Measurements from ENCODE around the gene PHF23.

The PHF23 gene

DNA sequence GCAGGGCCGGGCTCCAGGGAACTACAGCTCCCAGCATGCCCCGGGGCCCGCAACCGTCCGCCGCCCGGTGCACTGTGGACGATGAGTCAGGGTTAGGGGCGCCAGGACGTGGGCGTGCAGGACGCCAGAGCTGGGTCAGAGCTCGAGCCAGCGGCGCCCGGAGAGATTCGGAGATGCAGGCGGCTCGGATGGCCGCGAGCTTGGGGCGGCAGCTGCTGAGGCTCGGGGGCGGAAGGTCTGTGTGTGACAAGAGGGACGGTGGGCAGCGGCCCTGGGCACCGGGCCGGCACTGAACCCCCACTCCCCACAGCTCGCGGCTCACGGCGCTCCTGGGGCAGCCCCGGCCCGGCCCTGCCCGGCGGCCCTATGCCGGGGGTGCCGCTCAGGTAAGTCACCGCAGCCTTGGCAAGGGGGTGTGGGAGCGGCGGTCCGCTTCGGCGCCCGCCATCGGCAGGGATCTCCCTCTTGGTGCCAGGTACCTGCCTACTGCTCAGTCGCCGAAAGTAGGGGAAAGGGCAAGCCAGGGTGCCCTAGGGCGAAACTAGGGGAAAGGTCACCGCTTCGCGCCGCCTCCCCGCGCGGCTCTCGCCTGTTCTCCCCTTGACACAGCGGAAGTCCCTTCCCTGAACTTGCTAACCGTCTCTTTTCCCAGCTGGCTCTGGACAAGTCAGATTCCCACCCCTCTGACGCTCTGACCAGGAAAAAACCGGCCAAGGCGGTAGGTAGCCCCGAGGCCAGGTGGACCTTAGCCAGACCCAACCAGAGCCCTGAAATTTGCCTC lies 19.3 kb downstream of the PHF23 start, which contains the start of the genes ACADVL and DLG4:
ACADVL (plus strand) TSS at position 127 of the 781 bp plus-strand sequence; CDS start at position 174, 47 bp downstream.
DLG4 (minus strand) TSS at position 25 of the 781 bp plus-strand sequence.
- peak; percentile 80 for DNase-seq

DNA sequence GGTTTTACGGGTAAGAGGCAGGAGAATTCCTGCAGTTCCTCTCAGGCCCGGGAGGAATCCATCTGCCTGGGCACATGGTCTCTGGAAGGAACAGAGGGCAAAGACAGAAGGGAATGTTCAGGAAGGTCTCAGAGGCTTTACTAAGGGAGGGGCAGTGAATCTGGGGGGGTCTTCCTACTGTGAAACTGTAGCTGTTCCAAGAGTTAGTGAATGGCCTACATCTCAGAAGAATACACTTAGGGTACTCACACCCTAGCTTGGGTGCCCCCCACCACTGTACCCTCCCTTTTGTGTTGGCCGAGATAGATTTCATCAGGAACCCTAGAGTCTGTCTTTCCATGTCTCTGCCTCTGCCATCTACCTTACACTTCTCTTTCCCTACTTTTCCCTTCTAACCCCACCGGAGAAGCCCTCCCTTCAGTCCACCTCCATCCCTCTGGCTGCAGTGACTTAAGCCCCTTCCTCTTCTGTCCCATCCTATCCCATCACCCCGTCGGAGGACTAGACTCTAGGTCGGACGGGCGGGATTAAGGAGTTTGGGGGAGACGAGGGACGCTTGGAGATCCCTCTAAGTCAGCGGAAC lies 19.9 kb downstream of the PHF23 start:
- no peak for DNase-seq

DNA sequence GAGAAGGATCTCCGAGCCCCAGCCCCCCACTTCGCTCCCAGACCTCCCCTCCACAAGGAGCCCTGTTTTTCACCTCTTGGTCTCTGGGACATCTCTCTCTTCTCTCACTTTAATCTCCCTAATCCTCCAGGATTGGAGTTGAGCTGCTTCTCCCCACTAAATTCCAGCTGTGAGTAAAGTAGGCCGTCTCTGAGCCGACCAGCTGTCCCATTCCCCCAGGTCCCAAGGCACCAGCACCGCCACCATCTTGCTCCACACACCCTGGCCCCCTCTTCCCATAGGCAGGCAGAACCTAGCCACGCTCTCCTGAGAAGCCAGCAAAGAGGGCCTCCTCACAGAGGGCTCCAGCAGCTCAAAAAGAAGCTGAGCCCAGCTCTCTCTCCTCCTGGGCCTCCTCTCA lies 20.5 kb downstream of the PHF23 start:
- DNase-seq = no peak

DNA sequence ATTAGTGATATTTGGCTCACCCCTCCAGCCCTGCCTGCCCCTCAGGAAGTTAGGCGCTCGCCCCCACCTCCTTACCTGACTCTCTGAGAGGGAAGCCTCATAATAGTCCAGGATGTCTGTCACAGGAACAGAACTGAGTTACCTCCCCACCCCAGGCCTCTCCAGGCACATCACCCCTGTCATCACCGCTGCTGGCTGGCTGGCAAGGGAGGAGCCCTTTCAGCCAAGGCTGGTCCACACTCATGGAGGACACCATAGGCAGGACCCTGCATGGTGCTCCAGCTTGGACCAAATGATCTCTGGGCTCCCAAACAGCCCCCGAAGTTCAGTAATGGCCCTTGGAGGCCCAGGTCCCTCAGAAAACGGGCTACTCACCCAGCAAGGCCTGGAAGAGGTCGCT lies 21.1 kb downstream of the PHF23 start:
- no peak for DNase-seq

DNA sequence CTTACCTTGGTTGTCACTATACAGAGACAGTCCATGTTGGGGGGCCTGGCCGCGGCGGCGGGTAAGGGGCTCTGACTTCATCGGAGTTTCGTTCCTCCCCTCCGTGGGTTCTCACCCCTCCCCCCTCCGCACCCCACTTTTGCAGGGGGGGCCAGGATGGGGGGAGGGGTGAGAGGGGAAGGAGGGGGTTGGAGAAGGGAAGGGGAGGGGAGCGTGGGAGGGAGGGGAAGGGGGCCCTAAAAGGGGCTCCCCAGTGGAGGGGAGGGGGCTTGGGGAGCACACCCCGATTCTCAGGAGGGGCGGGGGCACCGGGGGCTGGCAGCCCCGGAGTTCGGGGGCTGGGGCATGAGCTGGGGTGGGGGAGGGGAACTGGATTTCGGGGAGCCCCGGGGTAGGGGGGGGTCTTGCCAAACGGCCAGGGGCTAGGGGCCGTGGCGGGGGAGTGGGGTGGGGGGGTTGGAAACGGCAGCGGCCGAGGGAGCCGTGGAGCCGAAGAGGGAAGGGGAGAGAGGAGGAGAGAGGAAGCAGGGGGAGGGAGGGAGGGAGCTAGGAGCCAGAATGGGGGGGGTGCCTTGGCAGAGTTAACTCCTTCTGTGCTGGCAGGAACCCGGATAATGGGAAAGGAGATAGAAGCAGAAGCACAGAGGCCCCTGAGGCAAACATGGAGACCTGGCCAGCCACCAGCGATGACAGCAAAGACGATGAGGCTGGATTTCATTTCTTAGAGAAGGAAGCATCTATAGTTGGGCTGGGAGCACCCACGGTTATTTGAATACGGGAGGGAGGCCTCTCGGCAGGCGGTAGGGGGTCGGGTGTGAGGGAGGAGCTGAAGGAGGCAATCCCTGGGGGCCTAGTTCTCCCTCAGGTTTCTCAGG lies 21.9 kb downstream of the PHF23 start:
- peak; percentile 26 for DNase-seq

DNA sequence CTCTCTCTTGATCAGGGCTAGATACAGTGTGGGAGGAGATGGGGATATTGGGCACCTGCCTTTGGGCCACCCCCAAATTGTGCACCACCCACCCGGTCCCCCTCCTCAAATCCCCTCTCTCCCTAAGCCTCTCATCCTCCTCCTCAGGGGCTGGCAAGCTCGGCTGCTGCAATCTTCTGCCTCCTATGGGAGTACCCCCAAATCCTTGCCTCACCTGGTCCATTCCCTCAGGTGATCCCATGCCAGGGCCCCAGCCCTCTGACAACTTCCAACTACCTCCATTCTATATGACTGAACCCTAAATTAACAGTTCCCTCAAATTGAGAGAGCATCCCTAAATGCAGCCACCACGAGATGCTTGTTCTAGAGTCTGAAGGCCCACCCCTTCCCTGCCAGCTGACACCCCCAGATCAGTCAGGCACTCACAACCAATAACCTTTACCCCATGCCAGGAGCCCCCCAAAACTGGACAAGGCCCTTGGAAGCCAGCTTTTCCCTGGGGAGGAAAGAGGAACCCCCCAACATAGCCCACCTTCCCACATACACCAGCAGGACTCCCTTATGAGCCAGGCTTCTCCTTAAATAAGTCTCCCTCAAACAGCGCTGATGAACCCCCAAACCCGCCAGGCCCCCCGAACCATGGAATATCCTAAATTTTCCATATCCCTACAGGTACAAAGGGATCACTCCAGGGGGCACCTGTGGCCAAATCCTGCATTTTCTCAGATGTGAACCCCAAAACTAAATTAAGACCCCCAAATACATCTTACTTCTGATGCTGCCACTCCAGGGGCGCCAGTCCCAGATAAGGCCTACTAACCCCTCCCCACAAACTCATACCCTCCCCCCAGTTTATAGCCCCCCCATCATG lies 22.8 kb downstream of the PHF23 start:
- DNase-seq = no peak

DNA sequence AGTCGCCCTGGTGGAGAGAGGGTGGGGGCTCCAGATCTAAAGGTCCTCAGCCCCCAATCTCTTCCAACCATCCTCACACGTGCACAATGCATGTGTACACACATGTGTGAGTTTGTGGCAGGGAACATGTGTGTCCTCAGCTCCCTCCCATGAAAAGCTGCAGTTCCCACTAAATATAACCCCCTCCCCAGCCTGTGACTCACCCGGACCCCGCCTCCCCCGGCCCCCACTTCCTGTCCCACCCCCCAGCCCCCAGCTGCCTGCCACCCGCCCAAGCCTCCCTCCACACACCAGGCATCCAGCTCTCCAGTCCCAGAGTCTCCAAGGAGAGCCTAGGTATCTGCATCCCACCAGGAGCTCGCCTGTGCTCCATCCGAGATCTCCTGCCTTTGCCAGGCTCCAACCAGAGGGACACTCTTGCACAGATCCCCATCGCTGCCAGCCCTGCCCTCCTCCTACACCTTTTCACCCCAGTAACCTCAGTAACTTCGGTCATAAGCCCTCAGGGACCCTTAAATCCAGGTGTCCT lies 23.5 kb downstream of the PHF23 start:
- no peak for DNase-seq

DNA sequence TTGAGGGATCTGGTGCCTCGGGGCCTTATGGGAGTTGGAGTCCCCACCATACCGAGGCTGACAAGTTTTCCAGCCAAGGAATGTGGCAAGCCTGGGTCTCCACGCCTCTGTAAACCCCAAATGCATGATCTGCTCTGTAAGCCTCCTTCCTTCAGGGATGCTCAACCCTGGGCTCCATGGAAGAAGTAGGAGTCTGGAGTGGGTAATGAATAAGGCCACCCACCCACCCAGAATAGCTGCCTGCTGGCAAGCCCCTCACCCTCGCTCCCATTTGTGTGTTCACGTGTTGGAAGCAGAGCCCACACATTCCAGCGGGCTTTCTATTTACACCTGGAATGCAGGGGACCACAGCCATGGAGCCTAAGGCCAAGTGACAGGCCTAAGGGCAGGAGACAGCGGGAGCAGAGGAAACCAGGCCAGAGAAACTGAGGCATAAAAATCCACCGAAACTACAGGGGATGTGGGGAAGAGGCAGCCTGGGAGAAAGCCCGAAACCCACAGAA lies 24.1 kb downstream of the PHF23 start:
- DNase-seq = no peak

DNA sequence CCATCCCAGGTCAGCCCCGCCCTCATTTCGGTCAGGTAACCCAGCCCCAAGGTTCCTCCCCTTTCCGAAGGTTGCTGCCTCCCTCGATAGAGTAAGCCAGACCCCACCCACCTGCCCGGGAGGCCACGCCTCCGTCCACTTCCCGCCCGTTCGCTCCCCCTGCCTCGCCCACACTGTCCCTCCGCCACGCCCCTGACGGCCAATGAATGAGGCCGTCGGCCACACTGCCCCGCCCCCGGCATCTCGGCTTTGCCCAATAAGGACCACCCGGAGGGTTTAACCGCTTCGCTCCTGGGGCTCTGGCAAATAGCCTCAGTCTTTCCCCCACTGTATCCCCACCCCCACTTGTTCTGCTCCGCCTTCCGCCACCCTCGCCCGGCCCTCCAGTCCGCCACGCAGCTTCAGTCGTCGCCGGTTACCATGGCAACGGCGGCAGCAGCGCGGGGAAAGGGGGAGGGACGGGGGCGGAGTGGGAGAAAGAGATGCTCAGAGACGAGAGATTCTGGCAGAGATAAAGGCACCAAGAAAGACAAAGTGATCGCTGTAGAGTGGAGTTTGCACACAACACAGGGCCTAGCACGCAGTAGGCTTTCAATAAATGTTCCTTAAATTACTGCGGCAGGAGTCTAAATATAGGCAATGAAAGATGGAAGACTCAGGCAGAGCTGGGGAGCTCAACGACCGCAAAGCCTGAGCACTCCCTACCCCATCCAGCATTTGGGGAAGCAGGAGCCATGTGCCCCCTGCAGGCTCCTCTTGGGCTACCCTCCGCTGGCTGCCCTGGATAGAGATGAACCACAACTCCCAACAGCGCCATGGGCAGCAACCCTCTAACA lies 24.7 kb downstream of the PHF23 start:
- peak; percentile 96 for DNase-seq

DNA sequence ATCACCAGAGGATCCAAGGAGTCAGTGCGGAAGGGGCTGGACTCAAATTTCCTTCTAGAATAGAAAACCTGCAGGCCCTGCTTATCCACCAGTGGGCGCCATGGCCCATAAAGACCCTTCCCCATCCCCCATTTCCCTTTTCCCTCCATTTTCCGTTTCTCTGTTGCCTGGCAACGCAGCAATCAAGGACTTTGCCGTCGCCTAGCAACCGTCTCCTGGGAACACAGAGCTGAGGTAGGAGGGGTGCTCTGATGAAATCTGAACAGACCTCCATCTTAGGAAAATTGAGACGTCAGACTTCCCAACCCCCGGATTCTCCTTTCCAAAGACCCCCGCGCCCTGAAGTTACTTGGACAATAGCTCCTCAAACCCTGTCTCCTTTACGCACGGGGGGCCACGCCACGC lies 25.4 kb downstream of the PHF23 start:
- DNase-seq = peak; percentile 43

DNA sequence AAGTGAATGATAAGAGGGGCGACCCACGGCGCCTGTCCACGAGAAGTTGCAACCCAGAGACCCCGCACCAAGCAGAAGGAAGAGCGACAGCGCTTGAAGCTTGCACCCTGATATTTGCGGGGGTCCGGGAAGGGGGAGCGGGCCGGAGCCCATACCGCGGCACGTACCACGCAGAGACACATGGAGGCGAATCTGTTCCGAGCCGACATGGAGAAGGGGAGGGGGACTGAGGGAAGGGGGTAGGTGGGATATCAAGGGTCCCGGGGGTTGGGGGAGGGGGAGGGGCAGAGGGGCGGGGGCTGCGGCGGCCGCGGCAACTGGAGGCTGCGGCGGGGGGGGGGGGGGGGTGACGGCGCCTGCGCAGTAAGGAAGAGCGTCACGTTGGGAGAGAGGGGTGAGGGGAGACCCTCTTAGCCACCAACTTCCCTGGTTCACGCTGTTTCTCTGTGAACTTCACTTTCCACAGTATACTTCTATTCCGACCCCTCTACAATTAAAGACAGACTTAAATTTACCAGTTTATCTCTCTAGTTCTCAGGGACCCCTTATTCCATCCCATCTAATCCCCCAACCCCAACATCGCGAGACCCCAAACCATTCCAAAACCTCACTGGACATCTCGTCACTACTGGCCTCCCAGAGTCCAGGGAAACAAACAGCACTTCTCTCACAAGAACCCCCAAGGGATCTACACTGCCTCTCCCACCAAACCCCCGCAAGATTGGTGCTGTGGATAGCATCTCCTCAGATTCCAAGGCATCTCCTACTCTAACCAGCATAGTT lies 27.6 kb downstream of the PHF23 start:
- no peak for DNase-seq

DNA sequence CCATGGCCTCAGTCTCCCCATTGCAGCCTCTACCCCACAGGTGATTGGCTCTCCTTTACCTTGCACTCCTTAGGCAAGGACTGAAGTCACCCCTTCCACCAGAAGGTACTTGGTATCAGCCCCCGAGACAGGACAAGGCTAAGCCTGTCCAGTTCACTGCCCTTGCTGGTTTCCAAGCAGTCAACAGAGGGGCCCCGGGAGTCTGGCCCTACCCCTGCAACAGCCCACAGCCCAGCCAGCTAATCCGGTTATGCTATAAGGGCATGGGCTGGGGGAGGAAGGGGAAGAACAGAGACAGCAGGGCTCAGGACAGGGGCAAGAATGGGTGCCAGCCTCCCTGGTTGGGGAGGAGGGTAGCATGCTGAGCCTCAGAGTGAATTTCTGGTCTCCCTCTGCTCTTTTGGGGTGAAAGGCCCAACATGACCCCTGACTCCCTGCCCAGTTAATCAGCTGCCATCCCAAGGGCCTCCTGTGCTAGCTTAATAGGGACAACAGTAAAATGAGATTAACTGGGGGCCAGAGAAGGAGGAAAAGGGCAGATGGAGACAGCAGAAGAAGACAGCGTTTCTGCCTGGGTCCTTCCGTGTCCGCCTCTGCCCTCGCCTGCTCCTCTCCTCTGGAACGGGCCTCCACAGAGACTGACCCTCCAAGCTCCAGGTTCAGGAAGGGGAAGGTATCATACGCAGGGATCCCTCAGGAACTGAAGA lies 30.4 kb downstream of the PHF23 start:
- DNase-seq = no peak

DNA sequence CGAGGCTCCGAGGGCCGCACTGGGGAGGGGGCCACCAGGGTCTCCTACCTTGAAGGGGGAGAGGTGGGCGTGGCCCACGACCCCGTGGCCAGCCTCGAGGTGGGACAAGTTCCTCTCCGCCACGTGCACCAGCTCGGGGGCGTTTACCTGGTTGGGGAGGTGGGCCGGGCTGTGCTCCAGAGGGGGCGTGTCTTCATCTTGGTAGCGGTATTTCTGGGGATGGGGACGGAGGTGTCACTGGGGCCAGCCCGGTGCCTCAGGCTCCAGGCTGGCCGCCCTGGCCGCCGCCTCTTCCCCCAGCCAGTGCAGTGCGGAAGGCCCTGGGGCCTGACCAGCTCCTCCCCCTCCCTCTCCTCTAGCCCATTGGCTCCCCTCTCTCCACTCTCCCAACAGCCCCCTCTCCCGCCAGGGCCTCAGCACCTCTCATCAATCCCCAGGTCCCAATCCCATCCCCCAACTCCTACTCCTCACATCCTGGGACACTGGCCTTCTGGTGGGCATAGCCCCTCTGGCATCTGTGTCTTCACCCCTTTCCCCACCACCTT lies 31.2 kb downstream of the PHF23 start:
- no peak for DNase-seq

DNA sequence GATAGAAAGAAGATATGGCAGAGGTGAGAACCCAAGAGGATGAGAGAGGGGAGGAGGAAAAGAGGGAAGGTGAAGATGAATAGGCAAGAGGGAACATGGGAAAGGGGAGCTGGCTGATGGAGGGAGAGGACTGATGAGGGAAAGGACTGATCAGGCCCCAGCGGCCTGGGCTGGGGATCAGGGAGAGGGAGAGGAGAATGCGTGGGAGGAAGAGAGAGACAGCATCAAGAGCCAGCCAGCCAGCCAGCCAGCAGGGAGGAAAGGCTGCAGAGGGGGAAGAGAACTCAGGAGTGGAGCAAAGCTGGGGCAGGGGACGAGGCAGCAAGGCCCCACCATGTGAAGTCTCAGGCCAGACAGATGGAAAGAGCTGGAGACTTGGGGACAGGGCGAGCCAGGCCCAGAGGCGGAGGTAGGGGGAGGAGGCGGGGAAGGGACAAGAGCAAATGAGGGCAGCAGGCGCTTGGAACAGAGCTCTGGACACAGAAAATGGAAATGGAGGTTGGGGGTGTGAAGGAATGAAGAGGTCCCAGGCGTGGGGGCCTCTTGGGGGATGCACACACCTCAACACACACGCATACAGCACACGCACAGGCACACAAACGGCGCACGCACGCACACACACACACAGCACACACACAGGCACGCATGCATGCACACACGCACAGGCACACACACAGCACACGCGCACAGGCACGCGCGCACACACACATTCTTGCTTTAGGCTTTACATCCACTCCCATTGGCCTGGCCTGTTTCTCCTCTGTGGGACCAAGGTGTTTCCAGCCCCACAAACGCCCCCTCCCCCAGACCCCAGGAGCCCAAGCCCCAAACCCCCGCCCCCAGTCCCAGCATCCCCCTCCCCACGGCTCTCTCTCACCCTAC lies 31.9 kb downstream of the PHF23 start:
- no peak for DNase-seq

DNA sequence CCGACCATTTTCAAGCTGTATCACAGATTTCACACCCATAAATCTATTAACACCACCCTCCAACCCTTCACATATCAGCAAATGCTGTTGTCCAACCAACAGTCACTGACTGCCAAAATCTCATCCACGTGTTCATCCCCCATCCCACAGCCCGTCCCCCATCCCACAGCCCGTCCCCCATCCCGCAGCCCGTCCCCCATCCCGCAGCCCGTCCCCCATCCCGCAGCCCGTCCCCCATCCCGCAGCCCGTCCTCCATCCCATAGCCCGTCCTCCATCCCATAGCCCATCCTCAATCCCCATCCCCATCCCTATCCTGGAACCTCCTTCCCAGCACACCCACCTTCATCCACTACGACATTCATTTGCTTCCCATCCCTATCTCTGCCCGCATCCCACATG lies 33.7 kb downstream of the PHF23 start:
- DNase-seq = no peak

DNA sequence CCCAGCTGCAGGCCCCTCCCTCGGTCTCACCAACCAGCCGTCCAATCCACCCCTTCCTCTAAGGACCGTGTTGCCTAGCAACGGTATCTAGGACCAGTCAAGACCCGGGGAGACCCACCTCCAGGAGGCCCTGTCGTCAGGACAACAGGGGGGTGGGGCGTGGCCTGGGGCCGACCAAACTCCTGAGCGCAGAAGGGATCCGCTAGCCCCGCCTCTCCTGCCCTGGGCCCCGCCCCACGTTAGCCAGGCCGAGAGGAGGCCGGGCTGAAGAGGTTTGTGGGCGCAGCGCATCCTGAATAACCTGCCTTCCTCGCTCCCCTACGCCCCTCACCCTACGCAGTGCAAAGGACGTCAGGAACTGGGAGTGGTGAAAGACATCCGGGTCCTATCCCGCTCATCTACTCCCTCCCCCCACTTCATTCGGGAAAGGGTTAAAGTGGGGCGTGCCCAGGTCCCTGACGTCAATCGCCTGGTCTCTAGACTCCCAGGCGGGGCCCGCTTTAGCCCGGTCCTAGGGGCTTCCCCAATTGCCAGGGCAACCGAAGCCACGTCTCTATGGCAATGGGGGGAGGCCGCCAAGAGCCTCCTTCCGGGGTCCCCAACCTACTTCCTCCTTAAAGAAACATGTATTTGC lies 34.3 kb downstream of the PHF23 start:
- peak; percentile 63 for DNase-seq

DNA sequence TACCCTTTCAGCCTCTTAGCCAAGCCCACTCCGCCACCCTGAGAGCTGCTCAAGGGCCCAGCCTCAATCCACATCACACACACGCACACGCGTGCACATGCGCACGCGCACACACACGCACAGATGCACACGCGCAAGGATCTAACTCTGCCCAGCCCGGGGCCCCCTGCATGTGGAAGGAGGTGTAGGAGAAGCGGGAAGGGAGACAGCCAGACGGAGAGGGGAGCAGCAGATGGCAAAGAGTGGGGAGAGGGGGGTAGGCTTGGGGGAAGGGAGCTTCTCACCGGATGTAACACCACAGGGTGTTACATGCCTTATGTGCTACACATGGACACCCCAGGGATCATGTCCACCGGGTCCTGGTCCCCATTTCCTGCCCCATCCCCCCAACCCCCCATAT lies 34.9 kb downstream of the PHF23 start:
- no peak for DNase-seq

DNA sequence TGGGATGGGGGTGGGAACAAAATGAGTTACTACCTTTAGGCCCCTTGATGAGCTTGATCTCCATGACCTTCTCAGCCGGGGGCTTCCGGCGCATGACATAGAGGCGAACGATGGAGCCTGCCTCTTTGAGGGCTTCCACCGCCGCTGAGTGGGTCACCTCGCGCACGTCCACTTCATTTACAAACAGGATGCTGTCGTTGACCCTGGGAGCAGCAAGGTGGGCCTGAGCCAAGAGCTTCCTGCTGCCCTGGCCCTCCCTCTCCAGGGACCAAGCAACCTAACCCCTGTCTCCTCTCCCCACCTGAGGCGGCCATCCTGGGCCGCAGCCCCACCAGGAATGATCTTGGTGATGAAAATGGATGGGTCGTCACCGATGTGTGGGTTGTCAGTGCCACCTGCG lies 35.9 kb downstream of the PHF23 start:
- no peak for DNase-seq

Data from RPMI8226 (cell line).